22Rv1 (cell line): Measurements from ENCODE around the gene DHRS1.
"Not testable (repeated sequence)": the region's sequence is repeated elsewhere in the genome, so short reads cannot be mapped to it uniquely, and the experiment has no call there.

Source experiments
- H3K27ac ChIP-seq: fragments of 450-650 bp; 2 replicates; pipeline ENCODE4 v1.5.1; 2017
- ZFX ChIP-seq: fragments of 450-650 bp; IDR thresholded peaks from 2 replicates; pipeline ENCODE4 v1.6.1; 2017; ENCODE audit warnings: antibody characterized with exemption, borderline replicate concordance
- TF ChIP-seq, protein P1 (sequence below): fragments of 450-650 bp; IDR thresholded peaks from 2 replicates; pipeline ENCODE4 v1.5.1; 2017; ENCODE audit warnings: mild to moderate bottlenecking

Gene DHRS1

GRCh38 chr14:24252289-24253124, 47.1 kb downstream of the DHRS1 start:
- no peak overlapping the region for H3K27ac ChIP-seq
- TF ChIP-seq ZFX = no peak
- TF ChIP-seq, protein P1, sequence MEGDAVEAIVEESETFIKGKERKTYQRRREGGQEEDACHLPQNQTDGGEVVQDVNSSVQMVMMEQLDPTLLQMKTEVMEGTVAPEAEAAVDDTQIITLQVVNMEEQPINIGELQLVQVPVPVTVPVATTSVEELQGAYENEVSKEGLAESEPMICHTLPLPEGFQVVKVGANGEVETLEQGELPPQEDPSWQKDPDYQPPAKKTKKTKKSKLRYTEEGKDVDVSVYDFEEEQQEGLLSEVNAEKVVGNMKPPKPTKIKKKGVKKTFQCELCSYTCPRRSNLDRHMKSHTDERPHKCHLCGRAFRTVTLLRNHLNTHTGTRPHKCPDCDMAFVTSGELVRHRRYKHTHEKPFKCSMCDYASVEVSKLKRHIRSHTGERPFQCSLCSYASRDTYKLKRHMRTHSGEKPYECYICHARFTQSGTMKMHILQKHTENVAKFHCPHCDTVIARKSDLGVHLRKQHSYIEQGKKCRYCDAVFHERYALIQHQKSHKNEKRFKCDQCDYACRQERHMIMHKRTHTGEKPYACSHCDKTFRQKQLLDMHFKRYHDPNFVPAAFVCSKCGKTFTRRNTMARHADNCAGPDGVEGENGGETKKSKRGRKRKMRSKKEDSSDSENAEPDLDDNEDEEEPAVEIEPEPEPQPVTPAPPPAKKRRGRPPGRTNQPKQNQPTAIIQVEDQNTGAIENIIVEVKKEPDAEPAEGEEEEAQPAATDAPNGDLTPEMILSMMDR = no peak

GRCh38 chr14:24251880-24252288, 47.7 kb downstream of the DHRS1 start:
- TF ChIP-seq, protein P1 = no peak
- TF ChIP-seq ZFX = no peak
- no peak overlapping the region for H3K27ac ChIP-seq

DNA sequence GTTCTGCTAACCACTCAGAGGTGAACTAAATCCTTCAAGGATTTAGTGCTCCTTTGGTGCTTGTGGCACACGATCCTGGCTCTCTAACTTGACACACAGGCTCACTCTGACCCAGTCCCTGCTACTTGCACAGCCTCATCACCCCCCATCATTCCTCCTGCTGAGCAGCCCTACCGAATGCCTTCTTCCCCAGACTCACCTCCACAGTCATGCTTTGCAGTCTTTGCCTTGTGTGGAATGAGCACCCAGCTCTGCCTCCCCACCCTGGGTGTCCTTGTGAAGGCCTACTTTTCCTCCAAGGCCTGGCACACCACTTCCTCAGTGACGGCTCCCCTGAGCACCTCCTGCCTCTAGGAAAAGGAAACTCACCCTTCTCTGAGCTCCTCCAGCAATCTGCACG, 49.2 kb downstream of the DHRS1 start:
- no peak overlapping the region for H3K27ac ChIP-seq
- TF ChIP-seq, protein P1 = no peak
- no peak for TF ChIP-seq ZFX

DNA sequence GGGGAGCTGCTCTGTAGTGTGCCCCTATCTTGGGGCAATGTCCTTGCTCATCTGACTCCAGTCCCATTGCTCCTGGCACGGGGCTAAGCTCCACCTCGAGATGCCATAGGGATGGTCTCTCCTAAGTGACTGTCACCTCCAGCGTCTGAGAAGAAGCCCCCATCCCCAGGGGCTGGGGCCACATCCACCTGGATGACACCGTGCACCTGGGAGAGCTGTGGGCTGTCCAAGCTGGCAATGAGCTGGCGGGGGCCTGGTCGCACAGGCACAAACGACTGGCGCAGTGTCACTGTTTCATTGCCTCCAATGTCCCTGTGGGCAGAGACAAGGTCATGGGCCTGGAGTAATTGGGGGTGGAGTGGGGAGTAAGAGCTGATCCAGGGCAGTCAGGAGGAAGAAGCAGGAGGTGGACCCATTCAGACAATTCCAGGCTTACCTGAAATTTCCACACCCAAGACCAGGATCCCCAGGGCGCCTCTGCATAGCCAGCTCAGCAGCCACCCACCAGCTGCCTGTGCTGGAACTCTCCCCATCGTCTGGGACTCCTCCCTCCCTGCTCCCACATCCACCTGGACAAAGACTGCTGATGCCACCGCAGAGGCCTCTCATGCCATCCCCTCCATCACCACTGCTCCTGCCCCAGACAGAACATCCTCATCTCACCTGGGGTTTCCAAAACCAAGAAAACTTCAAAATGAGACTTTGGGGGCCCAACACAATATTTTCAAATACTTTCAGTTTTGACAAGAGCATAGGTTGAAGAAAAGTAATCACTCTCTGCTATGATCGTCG, 50.2 kb downstream of the DHRS1 start:
- no peak overlapping the region for H3K27ac ChIP-seq
- TF ChIP-seq, protein P1 = no peak
- TF ChIP-seq ZFX = no peak

DNA sequence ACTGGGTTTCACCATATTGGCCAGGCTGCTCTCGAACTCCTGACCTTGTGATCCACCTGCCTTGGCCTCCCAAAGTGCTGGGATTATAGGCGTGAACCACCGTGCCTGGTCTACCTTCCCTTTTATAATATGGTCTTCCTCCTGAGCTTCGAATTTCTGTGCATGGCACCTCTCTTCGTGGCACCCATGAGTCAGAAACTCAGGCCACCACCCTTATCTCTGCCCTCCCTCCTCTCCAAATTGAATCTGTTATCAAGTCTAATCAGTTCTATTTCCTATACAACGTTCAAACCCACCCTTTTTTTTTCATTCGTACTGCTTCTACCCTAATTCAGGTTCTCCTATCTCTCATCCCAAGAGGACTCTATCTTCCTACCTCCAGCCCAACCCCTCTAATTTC, 52.2 kb downstream of the DHRS1 start:
- no peak overlapping the region for H3K27ac ChIP-seq
- TF ChIP-seq, protein P1 = no peak
- TF ChIP-seq ZFX = no peak

DNA sequence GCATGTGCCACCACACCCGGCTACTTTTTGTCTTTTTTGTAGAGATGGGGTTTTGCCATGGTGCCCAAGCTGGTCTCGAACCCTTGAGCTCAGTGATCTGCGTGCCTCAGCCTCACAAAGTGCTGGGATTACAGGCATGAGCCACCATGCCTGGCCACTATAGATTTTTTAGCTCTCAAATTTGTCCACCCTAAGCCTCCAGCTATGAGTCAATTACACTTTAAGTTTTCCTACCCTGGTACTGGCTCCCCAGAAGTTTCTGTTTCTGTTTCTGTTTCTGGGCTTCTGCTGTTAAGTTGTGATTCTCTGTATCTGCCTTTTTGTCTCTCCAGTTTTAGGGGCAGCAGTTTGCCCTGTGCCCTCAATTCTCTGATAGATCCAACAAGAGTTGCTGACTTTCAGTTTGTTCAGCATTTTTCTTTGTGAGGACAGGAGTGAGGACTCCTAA, 52.8 kb downstream of the DHRS1 start:
- TF ChIP-seq, protein P1 = no peak
- TF ChIP-seq ZFX = no peak
- no peak overlapping the region for H3K27ac ChIP-seq

GRCh38 chr14:24245350-24245749, 54.2 kb downstream of the DHRS1 start:
- H3K27ac ChIP-seq = not testable (repeated sequence)
